HG02763 (cell line): Measurements from ENCODE around the gene POMZP3.
A peak's percentile ranks its signal among the peaks of the same experiment; 100 is the strongest.
"Not testable (repeated sequence)": the region's sequence is repeated elsewhere in the genome, so short reads cannot be mapped to it uniquely, and the experiment has no call there.

Experiments used
- ATAC-seq: cut with Tn5 transposase; IDR thresholded peaks from one replicate; pipeline ENCODE4 v1.9.1; 2021; ENCODE audit warnings: mild to moderate bottlenecking, moderate library complexity; ENCODE audit not compliant: unreplicated experiment

POMZP3 gene

GRCh38 chr7:76626989-76627642 is at the start of gene POMZP3:
POMZP3 (minus strand) TSS chr7:76627279; CDS start chr7:76626064, 1,215 bp downstream.
- peak; percentile 85 for ATAC-seq

GRCh38 chr7:76675783-76676182 is 48.7 kb upstream of the POMZP3 start:
- not testable (repeated sequence) for ATAC-seq

- ATAC-seq = not testable (repeated sequence)
Observed at GRCh38 chr7:76673346-76673745, 46.3 kb upstream of the POMZP3 start.

- ATAC-seq = not testable (repeated sequence)
Observed at GRCh38 chr7:76659212-76659611, 32.1 kb upstream of the POMZP3 start.

GRCh38 chr7:76656425-76656824 is 29.3 kb upstream of the POMZP3 start:
- ATAC-seq = not testable (repeated sequence)

GRCh38 chr7:76642620-76643019 is 15.5 kb upstream of the POMZP3 start:
- ATAC-seq = not testable (repeated sequence)

GRCh38 chr7:76637061-76637691 is 10.1 kb upstream of the POMZP3 start:
- not testable (repeated sequence) for ATAC-seq

DNA sequence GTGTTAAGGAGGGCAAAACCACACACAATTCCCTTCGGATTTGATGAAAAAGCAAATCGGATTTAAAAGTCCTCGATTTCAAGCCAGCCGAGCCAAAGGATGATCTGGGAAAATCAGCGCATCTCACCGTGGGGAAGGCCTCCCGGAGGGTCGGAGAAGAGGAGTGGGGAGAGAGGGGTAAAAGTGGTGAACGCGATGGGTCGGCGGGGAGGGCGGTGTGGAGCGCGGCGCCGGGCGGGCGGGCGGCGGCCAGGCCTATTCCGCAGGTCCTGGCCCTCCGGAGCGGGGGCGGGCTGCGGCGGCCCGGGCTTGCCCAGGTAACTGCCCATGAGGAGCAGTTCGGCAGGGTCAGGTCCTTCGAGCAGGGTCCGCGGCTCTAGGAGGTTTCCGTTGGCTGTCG is 498 bp downstream of the POMZP3 start:
- peak; percentile 53 for ATAC-seq

DNA sequence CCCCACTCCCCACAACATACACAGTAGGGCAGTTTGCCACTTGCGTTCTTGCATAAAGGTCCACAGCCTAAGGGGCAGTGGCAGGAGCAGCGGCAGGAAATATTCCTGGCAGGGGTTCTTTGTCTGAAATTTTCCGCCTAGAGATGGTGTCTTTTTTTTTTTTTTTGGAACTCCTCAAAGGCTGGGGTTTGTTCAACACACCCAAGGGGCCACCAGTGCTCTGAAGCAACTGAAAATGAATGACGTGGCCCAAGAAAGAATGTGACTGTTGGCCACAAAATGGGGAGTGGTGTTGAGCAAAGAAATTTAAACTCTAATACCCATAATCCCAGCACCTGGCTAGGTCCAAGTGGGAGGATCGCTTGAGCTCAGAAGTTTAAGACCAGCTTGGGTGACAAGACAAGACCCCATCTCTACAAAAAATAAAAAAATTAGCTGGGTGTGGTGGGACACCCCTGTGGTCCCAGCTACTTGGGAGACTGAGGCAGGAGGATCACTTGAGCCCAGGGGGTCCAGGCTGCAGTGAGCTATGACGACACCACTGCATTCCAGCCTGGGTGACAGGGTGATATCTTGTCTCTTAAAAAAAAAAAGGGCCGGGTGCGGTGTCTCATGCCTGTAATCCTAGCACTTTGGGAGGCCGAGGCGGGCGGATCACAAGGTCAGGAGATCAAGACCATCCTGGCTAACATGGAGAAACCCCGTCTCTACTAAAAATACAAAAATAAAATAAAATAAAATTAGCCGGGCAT is 7.5 kb downstream of the POMZP3 start:
- ATAC-seq = not testable (repeated sequence)

DNA sequence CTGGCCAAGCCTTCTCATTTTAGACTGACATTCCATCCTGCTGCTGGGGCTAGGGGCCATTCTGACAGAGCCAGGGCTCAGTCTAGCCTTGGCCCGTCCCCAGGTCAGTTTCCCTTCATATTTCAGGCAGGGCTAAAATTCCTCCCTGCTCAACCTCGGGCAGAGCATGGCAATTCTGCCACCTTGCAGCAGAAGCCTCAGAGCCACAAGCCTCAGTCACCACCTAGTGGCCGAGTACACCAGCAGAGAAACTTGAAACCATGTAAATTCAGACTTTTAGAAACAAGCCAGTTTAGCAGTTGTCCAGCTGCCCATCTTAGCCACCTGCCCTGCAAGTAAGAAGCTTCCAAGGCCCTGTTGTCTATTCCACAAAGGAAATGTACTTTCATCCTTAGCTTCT is 13.3 kb downstream of the POMZP3 start:
- not testable (repeated sequence) for ATAC-seq

- not testable (repeated sequence) for ATAC-seq
Observed at GRCh38 chr7:76612232-76612631, 14.8 kb downstream of the POMZP3 start.

DNA sequence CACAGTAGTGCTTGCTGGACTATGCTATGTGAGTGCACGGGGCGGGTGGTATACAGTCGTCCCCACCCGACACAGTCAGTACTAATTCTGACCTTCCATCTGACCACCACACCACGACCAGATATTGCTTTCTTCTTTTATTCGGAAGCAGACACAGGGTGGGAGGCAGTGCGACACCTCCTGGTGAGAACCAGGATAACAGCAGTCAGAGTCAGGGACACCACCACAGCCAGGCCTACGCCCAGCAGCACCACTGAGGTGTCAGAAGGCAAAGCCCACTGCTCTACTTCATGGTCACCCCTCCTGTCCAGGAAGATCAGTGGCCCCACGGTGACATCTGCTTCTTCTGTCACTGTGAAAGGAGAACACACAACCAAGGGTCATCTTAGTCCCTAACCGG is 17.2 kb downstream of the POMZP3 start:
- not testable (repeated sequence) for ATAC-seq

DNA sequence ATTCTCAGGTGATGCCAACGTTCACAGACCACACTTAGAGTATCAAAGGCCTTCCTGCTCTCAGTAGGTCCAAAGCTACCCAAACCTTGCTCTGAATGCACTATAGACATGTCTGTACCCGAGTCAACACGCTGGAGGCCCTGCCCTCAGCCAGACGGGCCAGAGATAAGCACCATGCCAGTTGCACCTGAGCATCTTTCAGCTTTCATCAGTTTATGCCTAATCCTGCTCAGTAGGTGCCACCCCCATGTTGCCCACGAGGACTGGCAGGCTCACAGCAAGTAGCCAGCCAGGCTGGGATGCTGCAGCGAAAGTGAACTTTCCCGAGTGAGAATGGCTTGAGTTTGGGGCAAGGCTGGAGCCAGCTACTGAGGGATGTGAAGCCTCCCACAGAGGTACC is 18.6 kb downstream of the POMZP3 start:
- ATAC-seq = not testable (repeated sequence)

GRCh38 chr7:76606027-76606426 is 21.1 kb downstream of the POMZP3 start:
- ATAC-seq = peak; percentile 93

DNA sequence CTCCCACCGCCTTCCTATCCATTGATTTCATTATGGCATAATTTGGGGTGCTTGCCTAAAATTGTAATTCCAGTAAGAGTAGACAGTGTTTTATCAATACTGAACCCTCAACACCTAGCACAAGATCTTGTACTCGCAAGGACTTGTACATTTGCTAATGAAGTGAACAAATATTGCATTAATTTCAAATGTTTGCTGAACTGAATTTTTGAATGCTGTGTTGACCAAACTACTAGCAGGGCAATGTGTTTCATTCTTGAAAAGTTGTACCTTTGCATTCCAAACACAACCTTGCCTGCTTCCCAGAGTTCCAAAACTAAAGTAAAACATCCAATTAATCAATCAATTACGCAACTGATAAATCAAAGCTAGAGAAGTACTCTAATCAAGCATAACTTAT is 26.4 kb downstream of the POMZP3 start:
- ATAC-seq = not testable (repeated sequence)

- not testable (repeated sequence) for ATAC-seq
Observed at GRCh38 chr7:76600116-76600482, 27.0 kb downstream of the POMZP3 start.

GRCh38 chr7:76598590-76599264 is 28.4 kb downstream of the POMZP3 start:
- ATAC-seq = not testable (repeated sequence)

DNA sequence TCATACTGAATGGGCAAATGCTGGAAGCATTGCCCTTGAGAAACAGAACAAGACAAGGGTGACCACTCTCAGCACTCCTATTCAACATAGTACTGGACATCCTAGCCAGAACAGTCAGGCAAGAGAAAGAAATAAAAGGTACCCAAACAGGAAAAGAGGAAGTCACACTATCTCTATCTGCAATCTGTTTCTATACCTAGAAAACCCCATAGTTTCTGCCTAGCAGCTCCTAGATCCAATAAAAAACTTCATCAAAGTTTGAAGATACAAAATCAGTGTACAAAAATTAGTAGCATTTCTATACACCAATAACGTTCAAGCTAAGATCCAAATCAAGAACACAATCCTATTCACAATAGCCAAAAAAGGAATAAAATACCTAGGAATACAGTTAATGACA is 29.8 kb downstream of the POMZP3 start:
- ATAC-seq = not testable (repeated sequence)

DNA sequence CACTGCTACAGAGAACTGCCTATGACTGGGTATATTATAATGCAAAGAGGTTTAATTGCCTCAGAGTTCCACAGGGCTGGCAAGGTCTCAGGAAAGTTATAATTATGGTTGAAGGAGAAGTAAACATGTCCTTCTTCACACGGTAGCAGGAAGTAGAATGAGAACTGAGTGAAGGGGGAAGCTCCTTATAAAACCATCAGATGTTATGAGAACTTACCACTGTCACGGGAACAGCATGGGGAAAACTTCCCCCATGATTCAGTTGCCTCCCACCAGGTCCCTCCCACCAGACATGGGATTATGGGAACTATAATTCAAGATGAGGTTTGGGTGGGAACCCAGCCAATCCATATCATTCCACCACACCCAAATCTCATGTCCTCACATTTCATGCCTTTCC is 34.4 kb downstream of the POMZP3 start:
- ATAC-seq = not testable (repeated sequence)

DNA sequence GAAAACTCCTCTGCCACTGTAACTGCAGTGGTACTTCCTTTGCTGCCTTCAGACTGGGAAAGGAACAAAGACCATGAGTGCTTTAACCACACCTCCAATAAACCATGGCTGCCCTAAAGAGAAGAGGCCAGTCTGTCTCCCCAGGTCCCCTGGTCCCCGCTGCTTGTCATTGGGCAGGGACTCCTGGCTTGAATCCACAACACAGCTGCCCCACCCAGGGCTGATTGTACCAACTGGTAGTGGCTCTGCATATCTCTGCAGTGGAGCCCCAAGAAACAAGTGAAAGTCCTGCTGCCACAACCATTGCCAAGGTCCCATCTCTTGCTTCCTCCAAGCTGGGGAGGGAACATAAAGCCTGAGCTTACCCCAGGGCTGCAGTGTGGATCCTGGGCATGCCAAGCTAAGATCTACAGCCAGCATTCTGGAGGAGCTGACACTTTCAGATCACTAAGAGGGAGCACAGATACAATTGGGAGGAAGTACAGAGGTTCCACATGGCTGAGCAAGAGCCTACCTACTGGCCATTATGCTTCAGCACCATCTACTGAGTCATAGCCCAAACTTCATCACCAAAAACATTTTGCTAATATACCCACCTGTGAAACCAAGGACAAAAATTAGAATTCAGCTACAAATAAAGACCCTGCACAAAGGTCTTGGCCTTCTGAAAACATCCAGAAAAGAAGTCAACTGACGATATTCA is 35.3 kb downstream of the POMZP3 start:
- peak; percentile 78 for ATAC-seq

DNA sequence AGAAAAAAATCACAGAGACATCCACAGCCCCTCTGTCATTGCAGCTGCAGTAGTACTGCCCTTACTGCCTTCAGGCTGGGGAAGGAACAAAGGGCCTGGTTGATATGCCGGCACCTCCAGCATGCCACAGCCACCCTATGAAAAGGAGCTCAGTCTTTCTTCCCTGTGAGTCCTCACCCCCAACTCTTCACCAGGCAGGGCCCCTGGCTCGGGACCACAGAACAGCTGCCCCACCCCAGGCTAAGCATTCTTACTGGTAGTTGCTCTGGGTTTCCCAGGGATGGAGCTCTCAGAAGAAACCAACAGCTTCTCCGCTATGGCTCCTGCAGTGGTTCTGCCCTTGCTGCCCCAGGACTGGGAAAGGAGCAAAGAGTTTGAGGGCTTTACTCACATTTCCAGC is 36.0 kb downstream of the POMZP3 start:
- not testable (repeated sequence) for ATAC-seq
